CD4-positive, alpha-beta T cell treated with Interleukin-21 for 1 hour (primary cell): ENCODE data around the gene RAB33B.
"Not testable (repeated sequence)": the region's sequence is repeated elsewhere in the genome, so short reads cannot be mapped to it uniquely, and the experiment has no call there.

Experiments used
- DNase-seq: peaks from one replicate; pipeline ENCODE4 v3.0.0-alpha.2; 2020

The RAB33B gene

DNA sequence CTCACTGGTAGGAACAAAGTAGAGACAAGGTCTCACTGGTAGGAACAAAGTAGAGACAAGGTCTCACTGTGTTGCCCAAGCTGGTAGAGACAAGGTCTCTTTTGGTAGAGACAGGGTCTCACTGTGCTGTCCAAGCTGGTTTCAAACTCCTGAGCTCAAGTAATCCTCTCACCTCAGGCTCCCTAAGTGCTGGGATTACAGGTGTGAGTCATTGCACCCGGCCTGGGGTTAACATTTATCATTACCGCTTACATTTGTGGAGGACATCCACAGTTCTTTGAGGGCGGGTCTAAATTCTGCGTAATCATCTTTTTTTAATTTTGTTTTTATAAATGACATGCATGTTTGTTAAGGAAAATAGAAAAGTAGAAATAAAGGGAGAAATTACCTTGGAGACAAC lies 12.0 kb downstream of the RAB33B start:
- DNase-seq = no peak

DNA sequence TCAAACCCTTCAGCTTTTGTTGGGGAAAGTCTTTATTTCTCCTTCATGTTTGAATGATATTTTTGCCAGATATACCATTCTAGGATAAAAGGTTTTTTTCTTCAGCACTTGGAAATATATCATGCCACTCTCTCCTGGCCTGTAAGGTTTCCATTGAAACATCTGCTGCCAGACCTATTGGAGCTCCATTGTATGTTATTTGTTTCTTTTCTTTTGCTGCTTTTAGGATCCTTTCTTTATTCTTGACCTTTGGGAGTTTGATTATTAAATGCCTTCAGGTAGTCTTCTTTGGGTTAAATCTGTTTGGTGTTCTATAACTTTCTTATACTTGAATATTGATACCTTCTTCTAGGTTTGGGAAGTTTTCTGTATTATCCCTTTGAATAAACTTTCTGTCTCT lies 14.8 kb downstream of the RAB33B start:
- DNase-seq = not testable (repeated sequence)

DNA sequence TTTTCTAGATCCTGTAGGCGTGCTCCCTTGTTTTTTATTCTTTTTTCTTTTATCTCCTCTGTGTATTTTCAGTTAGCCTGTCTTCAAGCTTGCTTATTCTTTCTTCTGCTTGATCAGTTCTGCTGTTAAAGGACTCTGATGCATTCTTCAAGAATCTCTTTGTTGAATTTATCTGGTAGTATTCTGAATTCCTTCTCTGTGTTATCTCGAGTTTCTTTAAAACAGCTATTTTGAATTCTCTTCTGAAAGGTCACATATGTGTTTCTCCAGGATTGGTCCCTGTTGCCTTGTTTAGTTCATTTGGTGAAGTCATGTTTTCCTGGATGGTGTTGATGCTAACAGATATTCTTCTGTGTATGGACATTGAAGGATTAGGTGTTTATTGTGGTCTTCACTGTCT lies 15.3 kb downstream of the RAB33B start:
- DNase-seq = no peak

DNA sequence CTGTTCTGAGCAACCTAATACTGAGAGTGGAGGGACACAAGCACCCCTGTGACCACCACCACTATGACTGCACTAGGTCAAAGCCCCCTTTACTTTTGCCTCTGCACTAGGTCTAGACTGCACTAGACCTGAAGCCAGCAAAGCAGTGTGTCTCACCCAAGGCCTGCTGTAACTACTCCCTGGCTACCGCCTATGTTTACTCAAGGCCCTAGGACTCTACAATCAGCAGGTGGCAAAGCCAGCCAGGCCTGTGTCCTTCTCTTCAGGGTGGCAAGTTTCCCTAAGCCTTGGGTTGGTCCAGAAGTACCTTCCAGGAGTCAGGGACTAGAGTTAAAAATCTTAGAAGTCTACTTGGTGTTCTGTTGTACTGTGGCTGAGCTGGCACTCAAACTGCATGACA lies 15.9 kb downstream of the RAB33B start:
- no peak for DNase-seq

DNA sequence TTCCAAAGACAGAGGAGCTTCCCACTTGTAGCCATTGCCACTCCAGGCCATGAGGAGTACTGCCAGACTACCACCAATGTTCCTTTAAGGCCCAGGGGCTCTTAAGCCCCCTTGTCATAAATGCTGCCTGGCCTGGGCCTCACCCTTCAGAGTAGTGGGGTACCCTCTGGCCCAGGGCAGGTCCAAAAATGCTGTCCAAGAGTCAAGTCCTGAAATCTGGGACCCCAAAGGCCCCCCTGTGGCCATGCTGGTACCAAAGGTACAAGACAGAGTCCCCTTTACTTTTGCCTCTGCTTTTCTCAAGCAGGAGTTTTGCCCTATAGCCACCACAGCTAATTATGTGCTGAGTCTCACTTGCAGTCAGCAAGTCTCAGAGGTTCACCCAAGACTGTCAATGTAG lies 16.4 kb downstream of the RAB33B start:
- no peak for DNase-seq

DNA sequence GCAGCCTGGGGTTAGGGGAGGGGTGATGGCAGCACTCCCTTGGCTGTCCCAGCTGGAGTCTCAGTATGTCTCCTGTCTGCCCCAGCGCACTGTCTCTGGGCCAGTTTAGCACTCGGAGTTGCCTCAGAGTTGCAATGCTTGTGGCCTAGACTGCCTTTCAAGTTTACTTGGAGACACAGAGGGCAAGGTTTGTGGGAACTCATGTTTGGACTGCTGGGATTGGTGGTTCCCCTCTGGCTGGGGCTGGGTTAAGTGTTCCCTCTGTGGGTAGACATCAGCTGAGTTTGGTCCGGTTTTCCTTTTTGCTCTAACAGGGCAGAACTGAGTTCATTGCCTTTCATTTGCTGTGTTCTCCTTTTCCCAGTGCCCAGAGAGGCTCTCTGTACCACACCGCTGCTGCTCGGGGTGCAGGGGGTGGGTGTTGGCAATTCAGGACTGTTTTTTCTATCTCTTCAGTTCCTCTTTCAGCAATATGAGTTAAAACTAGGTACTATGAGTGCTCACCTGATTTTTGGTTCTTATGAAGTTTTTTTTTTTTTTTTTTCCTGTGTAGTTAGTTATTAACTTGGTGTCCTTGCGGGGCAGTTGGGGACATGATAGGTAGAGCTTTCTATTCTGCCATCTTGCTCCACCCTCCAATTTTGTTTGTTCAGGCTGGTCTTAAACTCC lies 17.2 kb downstream of the RAB33B start:
- DNase-seq = no peak

DNA sequence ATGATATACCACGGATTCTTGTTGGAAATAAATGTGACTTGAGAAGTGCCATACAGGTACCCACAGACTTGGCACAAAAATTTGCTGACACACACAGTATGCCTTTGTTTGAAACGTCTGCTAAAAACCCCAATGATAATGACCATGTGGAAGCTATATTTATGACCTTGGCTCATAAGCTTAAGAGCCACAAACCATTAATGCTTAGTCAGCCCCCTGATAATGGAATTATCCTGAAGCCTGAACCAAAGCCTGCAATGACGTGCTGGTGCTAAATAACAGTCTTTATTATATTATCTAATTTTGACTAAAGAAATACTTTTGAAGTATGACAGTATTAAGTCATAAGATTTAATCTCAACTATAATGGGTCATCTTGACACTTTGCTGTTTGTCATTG lies 18.9 kb downstream of the RAB33B start:
- no peak for DNase-seq

DNA sequence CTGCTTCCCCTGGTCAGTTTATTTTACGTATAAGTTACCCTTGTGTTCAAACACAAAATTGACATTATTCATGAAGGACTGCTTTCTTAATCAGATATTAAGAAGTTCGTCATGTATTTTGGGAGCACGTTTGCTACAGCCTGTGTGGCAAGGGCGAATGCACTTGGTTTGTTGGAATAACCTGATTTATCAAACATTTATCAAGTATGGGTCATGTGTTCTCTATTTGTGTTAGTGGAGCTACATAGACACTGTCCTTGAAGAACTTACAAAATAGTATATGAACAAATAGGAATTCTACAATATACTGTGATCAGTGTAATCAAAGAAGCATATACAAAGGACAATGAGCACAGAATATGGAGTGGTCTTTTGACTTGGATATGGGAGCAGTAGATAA lies 22.4 kb downstream of the RAB33B start:
- DNase-seq = no peak

DNA sequence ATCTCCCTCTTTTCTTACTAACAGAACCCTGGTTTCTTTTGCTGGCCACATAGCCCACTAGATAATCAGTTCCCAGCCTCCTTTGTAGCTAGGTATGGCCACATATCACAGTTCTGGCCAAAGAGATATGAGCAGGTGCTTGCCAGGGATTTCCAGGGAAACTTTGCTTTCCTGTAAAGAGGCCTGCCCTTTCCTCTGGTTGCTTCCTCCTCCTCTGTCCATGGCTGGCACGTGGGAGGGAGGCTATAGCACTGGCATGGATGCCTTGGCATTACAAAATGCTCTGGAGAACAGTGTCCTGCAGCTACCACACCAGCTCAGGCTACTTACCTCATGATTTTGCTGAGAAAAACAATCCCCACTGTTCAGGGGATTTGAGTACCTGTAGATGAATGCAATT lies 27.5 kb downstream of the RAB33B start:
- no peak for DNase-seq

DNA sequence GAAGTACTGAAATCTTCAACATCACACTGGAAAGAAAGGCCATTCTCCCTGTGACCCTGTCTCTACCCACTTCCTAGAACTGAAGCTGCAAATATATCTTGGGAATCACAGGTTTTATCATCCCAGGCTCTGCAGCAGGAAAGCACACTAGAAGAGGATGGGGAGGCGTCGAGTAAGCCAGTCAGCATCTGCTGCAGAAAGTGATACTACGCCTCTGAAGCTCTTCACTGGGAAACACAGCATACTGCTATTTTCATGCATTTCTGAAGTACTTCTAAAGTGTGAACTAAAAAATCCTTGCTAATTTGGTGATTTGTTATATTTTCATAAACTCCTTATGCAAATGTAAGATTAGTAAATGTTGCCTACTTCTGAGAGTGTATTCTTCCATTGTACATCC lies 29.1 kb downstream of the RAB33B start:
- DNase-seq = no peak

DNA sequence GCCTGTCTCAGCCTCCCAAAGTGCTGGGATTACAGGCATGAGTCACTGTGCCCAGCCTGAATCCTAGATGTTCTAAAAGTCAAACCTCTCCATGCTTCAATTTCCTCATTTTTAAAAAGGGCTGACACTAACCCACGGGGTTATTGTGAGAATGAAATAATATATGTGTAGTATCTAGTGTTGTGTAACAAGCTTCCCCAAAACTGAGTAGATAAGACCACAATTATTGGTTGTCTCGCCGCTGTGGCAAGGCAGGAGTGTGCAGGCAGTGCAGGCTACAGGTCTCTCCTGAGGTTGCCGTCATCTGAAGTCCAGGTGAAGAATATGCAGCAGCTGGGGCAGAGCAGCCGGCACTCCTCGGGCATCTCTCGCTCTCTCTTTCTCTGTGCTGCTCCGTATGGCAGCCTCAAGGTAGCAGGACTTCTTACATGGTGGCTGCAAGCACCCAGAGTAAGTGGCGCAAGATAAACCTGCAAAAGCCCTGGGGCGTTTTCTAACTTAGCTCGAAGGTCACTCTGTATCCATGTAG lies 30.9 kb downstream of the RAB33B start:
- no peak for DNase-seq

DNA sequence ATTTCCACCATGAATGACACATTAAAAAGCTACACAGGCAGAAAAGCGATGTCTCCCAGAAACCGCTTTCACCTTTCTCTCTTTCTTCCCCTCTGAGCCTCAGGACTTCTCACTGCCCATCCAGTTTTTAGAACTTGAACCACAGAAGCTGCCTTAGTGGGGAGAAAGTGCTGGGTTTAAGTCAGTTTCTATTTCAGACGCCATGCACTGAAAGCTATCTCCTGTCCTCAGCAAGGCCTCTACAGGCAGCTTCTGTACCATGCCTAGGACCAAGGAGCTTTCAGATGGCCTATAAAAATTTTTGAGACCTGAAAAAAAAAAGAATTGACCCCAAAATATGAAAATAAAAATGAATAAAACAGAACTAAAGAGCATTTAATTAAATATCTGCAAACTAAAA lies 34.5 kb downstream of the RAB33B start:
- DNase-seq = no peak

DNA sequence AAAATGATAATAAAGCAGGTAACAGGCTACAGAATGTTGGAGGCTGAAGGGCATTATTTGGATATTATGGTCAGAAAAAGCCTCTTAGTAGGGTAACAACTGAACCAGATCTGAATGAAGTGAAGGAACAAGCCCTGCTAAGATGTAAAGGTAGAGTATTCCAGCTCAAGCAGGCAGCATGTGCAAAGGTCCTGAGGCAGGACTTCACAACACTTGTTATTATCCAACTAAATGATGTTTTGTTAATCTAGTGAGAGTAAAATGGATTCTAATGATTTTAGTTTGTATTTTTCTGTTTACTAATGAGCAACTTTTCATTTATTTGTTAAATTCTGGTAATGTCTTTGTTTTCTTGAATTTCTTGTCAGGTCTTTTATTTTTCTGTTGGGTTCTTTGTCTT lies 35.7 kb downstream of the RAB33B start:
- no peak for DNase-seq

DNA sequence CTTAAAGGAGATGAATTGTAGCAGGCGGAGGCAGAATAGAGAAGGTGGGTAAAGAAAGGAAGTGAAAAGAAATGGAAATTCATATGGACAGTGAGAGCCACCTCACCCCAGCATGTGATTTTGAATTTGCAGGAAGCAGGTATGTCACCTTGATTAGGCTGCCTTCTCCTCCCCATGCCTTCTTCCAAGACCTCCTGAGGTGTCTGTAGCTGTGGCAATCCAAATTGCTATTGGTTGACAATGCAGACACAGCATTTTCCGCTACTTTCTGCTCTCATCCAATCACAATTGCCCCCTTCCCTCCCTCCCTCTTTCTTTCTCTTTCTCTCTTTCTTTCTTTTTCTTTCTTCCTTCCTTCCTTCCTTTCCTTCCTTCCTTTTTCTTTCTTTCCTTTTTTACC lies 38.5 kb downstream of the RAB33B start:
- no peak for DNase-seq

DNA sequence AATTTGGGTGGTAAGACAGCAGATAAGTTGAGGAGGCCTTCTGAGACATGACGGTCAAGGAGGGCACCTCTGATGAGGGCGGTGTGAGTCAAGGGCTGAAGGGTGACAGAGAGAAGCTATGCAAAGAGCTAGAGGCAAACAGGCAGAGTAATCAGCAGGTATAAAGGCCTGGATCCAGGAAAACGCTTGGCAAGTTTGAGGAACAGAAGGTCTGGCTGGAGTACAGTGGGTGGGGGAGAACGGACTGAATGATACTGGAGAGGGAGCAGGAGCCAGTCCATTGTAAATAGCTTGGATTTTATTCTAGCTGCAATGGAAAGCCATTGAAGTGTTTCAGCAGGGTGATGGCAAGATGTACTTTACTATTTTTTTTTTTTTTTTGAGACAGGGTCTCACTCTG lies 39.3 kb downstream of the RAB33B start:
- no peak for DNase-seq

DNA sequence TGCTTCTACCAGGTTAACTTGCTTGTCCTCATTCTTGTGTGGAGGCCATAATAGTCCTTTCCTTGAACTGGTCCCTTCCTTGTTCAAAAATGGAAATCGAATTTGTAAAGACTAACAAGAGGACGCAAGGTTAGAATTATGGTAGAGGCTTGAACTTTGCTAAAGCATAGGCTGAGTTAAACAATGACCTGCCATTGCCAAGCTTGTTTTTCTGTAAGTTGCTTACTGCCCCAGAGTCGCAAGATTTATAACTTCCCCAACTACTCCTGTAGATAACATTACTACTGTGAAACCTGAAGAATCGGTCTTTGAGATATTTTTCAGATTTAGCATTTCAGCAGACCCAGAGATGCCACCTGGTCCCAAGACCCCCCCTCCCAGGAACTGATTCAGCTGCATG lies 45.3 kb downstream of the RAB33B start:
- DNase-seq = no peak

DNA sequence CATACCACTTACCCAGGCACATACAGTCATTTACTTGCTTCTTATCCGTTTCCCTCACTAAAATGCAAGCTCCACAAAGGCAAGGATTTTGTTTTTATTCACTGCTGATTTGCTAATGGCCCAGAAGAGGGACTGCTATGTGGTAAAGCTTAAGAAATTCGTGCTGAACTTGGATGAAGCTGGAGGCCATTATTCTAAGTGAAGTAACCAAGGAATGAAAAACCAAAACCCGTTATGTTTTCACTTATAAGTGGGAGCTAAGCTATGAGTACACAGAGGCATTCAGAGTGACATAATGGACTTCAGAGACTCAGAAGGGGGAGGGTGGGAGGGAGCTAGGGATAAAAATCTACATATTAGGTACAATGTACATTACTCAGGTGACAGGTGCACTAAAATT lies 47.2 kb downstream of the RAB33B start:
- DNase-seq = no peak

DNA sequence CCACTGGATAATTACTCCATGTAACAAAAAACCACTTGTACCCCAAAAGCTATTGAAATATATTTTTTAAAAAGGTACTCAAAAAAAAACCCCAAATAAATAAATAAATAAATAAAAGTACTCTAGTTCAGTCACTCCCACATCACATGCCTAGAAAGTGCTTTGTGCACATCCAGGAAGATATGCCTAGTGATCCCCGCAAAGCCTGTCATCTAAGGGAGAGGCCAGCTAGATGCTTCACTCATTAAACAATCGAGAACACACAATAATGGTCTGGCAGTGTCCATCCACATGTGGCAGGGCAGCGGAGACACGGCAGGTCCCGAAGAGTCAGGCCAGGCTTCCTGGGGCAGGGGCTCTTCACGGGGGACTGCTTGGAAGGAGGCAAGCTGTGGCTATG lies 47.6 kb downstream of the RAB33B start:
- no peak for DNase-seq

DNA sequence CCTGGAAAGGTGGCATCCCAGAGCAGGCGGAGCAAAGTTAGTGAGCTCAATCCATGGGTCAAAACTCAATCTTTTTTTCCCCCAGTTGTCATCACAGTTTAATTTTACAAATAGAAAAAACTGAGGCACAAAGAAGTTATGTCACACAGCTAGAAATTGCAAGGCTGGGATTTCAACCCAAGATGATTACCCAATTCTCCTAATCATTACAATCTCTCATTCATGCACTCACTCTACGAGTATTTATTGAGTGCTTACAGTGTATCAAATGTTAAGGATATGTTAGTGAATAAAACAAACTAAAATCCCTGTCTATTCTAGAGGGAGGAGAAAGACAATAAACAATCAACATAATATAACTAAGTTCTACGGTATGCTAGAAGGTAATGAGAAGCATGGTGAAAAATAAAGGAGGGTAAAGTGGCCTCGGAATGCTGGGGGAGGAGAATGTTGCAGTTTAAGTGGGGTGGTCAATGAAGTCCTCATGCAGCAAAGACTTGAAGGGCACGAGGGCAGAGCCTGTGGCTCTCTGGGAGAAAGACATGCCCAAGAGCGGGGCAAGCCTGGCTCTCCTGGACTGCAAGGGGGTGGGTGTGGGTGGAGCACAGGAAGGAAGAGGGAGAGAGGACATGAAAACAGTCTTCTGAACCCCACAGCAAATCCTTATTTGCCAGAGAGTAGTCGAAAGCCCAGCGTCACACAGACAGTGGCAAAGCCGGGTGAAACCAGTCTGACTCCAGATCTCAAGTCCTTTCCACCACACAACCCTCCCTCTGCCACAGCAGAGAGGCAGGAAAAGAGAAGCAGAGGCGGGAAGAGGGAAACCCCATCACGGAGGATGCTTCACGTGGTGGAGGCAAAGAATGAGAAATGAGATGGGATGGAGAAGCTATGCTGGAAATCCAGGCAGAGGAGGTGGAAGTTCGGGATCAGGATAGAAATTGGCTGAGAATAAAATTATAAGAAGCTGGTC lies 48.3 kb downstream of the RAB33B start:
- no peak for DNase-seq

DNA sequence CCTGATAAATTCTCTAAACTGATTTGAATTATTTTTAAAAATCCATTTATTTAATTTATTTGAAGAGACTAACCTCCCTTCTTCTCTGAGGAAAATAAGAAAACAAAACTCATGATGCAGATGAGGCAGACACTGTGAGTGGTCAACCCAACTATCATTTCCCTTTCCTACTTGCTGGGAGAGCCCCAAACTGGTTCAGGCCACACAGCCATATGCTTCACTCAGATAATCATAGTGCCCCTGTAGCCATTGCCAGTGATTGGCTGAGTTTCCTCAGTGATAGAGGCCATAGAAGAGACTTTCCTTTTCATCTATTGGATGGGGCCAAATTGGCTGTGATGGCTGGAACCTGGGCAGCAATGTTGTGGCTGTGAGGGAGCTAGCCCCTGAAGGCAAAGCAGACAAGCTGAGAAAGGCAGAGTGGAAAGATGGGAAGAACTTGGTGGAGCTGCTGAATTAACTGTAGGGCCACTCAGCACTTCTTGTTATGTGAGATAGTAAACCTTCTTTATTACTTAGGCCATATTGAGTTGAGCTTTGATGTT lies 49.8 kb downstream of the RAB33B start:
- no peak for DNase-seq

DNA sequence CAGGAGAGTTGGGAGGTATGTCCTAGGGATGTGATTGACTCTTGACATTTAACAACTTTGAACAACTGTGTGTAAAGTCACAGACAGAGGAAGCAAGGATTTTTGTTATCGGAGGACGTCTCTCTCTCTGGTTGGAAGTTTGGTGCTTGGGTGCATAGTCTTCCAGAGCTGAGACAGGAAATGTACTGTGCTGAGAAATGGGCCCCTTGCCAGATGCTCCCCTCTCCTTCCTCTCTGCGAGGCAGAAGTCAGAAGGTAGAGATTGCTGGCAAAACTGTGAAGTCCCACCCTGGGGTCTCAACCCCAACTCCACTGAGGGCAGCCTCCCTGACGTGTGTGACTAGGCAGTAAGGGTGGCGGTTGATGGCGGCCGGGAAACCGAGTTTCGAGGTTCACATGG lies 52.9 kb downstream of the RAB33B start:
- DNase-seq = no peak

DNA sequence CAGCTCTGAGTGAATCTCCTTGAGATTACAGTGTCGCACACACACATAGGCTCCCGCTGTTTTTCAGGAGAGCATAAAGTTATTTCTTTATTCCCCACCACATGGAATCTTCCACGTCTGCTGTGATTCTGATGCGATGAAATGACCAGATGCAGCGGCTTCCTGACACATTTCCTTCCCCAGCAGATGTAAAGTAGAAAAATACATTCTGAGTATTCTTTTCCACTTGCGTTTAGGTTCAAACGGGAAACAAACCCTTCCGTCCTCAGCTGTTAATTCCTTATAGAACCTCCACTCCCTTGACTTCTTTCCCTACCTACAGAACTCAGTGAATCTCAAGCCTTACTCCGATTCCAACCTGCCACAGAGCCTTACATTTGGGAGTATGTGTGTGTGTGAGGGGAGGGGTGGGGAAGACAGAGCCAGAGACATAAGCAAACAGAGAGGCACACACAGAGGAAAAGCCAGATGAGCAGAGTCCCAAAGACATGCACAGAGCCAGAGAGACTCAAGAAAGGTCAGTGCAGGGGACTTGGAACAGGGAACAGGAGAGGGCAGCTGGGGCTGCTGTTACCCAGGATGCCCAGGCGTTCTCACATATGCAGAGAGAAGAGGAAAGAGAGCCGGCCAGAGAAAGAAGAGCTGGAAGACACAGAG lies 54.8 kb downstream of the RAB33B start:
- no peak for DNase-seq

DNA sequence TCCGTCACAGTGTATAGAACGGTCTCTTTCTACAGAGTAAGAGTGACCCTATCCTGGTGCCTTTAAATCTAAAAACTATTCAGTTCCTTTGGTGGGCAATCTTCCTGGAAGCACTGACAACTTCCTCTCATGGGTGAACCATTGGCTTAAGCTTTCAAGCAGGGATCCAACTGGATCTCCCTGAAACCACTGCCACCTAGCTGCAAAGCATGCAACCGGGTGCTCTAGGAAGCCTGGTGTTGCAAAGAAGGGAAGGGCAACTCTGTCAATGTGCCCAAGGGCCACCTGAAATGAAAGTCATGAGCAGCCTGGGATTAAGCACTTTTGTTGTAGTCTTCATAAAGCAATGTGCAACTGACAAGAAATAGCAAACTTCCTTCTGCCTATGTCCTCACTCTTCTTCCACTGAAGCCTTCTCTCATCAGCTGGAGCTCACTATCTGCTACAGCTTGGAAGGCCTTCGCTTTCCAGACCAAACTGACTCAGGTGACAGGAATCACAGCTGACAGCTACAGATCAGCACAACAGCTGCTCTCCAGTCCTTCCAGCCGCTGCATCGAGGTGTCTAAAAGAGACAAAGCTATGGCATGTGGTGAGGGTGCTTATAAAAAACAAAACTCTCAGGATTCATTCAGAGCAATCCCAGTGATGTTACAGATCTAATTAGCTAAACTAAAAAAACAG lies 55.9 kb downstream of the RAB33B start:
- DNase-seq = no peak
